HG03520 (cell line): ENCODE measurements around the gene ZSCAN20.

Experiments used
- ATAC-seq: cut with Tn5 transposase; IDR thresholded peaks from one replicate; pipeline ENCODE4 v1.9.1; 2021; ENCODE audit warnings: mild to moderate bottlenecking, moderate library complexity; ENCODE audit not compliant: unreplicated experiment

Gene ZSCAN20

GRCh38 chr1:33443080-33443704 is 29.3 kb upstream of the ZSCAN20 start:
- ATAC-seq: no peak

GRCh38 chr1:33443705-33444180 is 28.7 kb upstream of the ZSCAN20 start:
- no peak for ATAC-seq

GRCh38 chr1:33445108-33445507 is 27.3 kb upstream of the ZSCAN20 start:
- no peak for ATAC-seq

- ATAC-seq: no peak
These were observed 25.9 kb upstream of the ZSCAN20 start for GRCh38 chr1:33446590-33446989.

GRCh38 chr1:33454646-33455282 is 17.7 kb upstream of the ZSCAN20 start:
- ATAC-seq: no peak

GRCh38 chr1:33455539-33456501 is 16.6 kb upstream of the ZSCAN20 start:
- no peak for ATAC-seq

- ATAC-seq: no peak
These were observed 16.0 kb upstream of the ZSCAN20 start for GRCh38 chr1:33456502-33456886.

- no peak for ATAC-seq
These were observed 12.8 kb upstream of the ZSCAN20 start for GRCh38 chr1:33459691-33460090.

GRCh38 chr1:33460144-33460543 is 12.3 kb upstream of the ZSCAN20 start:
- ATAC-seq: no peak

GRCh38 chr1:33460947-33461629 is 11.4 kb upstream of the ZSCAN20 start:
- ATAC-seq: no peak

- ATAC-seq: no peak
These were observed 9.9 kb upstream of the ZSCAN20 start for GRCh38 chr1:33462405-33463164.

GRCh38 chr1:33464552-33464951 is 7.9 kb upstream of the ZSCAN20 start:
- ATAC-seq: no peak

GRCh38 chr1:33465316-33465715 is 7.1 kb upstream of the ZSCAN20 start:
- ATAC-seq: no peak

- no peak for ATAC-seq
These were observed 6.3 kb upstream of the ZSCAN20 start for GRCh38 chr1:33466159-33466558.

- ATAC-seq: no peak
These were observed 4.4 kb upstream of the ZSCAN20 start for GRCh38 chr1:33468011-33468410.

GRCh38 chr1:33468531-33468930 is 3.9 kb upstream of the ZSCAN20 start:
- no peak for ATAC-seq

GRCh38 chr1:33468967-33469366 is 3.5 kb upstream of the ZSCAN20 start:
- ATAC-seq: no peak

- ATAC-seq: no peak
These were observed 2.8 kb upstream of the ZSCAN20 start for GRCh38 chr1:33469691-33470090.

- no peak for ATAC-seq
These were observed 1.9 kb upstream of the ZSCAN20 start for GRCh38 chr1:33470495-33471012.

- no peak for ATAC-seq
These were observed 1.0 kb upstream of the ZSCAN20 start for GRCh38 chr1:33471416-33471815.
